CD14-positive monocyte (primary cell): ENCODE data around the gene RAPGEF2. TPM values are rescaled to one million over a fixed set of nuclear protein-coding genes. Genes with fewer than 3 reads are reported as not detected.

Source experiments
- DNase-seq, 3 donors: peaks; one replicate each; pipeline ENCODE4 v3.0.0-alpha.2; 2011 to 2022
- H2AFZ ChIP-seq: 2 replicates; pipeline ENCODE4 v1.6.0; 2012; ENCODE audit warnings: mild to moderate bottlenecking, low read depth, low read length, inconsistent platforms; ENCODE audit not compliant: insufficient read depth, poor library complexity, severe bottlenecking
- H3K27ac ChIP-seq, 2 donors: 1 replicate in 1 of 2; 2 replicates in 1 of 2; pipeline ENCODE4 v1.5.1; 2012 to 2013; ENCODE audit warnings: low read length in 2 of 2, control low read depth in 1 of 2, inconsistent platforms in 1 of 2, low read depth in 1 of 2, mild to moderate bottlenecking in 1 of 2
- H3K27me3 ChIP-seq, 2 donors: one replicate each; pipeline versions ENCODE4 v1.6.0 to v1.6.1; 2011 to 2013; ENCODE audit warnings: low read length in 2 of 2; ENCODE audit not compliant: control insufficient read depth in 2 of 2, insufficient read depth in 2 of 2
- H3K36me3 ChIP-seq, 2 donors: replicated peaks in 1 of 2; 1 replicate in 1 of 2; 2 replicates in 1 of 2; pipeline versions ENCODE4 v1.5.1 to v1.6.1; 2012 to 2013; ENCODE audit warnings: low read length in 2 of 2, control low read depth in 1 of 2, inconsistent platforms in 1 of 2, mild to moderate bottlenecking in 1 of 2; ENCODE audit not compliant: insufficient read depth in 2 of 2, control insufficient read depth in 1 of 2
- H3K4me1 ChIP-seq, 2 donors: 1 replicate in 1 of 2; 2 replicates in 1 of 2; pipeline versions ENCODE4 v1.5.1 to v1.6.1; 2012 to 2013; ENCODE audit warnings: low read length in 2 of 2, control low read depth in 1 of 2, inconsistent platforms in 1 of 2, mild to moderate bottlenecking in 1 of 2, moderate library complexity in 1 of 2; ENCODE audit not compliant: insufficient read depth in 2 of 2, control insufficient read depth in 1 of 2
- H3K4me2 ChIP-seq: replicated peaks from 2 replicates; pipeline ENCODE3; 2012; ENCODE audit warnings: low read length, moderate library complexity, mild to moderate bottlenecking; ENCODE audit not compliant: poor library complexity, severe bottlenecking; ENCODE audit errors: extremely low read depth
- H3K4me3 ChIP-seq, 3 experiments: fragments of 200-600 bp in 1 of 3; sonication (generic) in 1 of 3; replicated peaks in 1 of 3; 1 replicate in 2 of 3; 2 replicates in 1 of 3; pipeline ENCODE4 v1.5.1; 2011 to 2013; ENCODE audit warnings: low read length in 3 of 3, mild to moderate bottlenecking in 3 of 3, control low read depth in 2 of 3, low read depth in 2 of 3, inconsistent platforms in 1 of 3, moderate library complexity in 1 of 3
- H3K79me2 ChIP-seq: 2 replicates; pipeline ENCODE4 v1.6.0; 2012; ENCODE audit warnings: mild to moderate bottlenecking, control low read depth, inconsistent platforms, low read length, moderate library complexity; ENCODE audit not compliant: insufficient read depth
- H3K9ac ChIP-seq: 2 replicates; pipeline ENCODE4 v1.6.0; 2017; ENCODE audit warnings: low read length, mild to moderate bottlenecking; ENCODE audit not compliant: insufficient read depth, poor library complexity, severe bottlenecking
- H3K9me3 ChIP-seq, 2 donors: replicated peaks in 1 of 2; 1 replicate in 1 of 2; 2 replicates in 1 of 2; pipeline versions ENCODE4 v1.5.1 to v1.6.1; 2012 to 2013; ENCODE audit warnings: low read length in 2 of 2, control low read depth in 1 of 2; ENCODE audit not compliant: control insufficient read depth in 1 of 2, insufficient read depth in 1 of 2
- H4K20me1 ChIP-seq: 2 replicates; pipeline ENCODE4 v1.6.0; 2012; ENCODE audit warnings: mild to moderate bottlenecking, low read length, control low read depth, moderate library complexity; ENCODE audit not compliant: insufficient read depth
- H3K27ac Mint-ChIP-seq, 7 donors: one replicate each; pipeline ENCODE4 v1.8.0; 2020; ENCODE audit warnings: mild to moderate bottlenecking in 7 of 7, mixed read lengths in 7 of 7, moderate library complexity in 6 of 7, inconsistent platforms in 2 of 7
- H3K27me3 Mint-ChIP-seq, 3 donors: one replicate each; pipeline ENCODE4 v1.8.0; 2021 to 2022; ENCODE audit warnings: low read depth in 3 of 3, mild to moderate bottlenecking in 3 of 3, mixed read lengths in 3 of 3, moderate library complexity in 3 of 3, inconsistent platforms in 1 of 3
- H3K36me3 Mint-ChIP-seq, 2 donors: one replicate each; pipeline ENCODE4 v1.8.0; 2020; ENCODE audit warnings: mixed read lengths in 2 of 2, inconsistent platforms in 1 of 2, mild to moderate bottlenecking in 1 of 2
- H3K4me1 Mint-ChIP-seq: one replicate; pipeline ENCODE4 v1.8.0; 2020; ENCODE audit warnings: mild to moderate bottlenecking, mixed read lengths
- H3K4me3 Mint-ChIP-seq, 2 donors: one replicate each; pipeline ENCODE4 v1.8.0; 2020; ENCODE audit warnings: mild to moderate bottlenecking in 2 of 2, mixed read lengths in 2 of 2, moderate library complexity in 1 of 2
- H3K9me3 Mint-ChIP-seq, 7 donors: one replicate each; pipeline ENCODE4 v1.8.0; 2020 to 2022; ENCODE audit warnings: mixed read lengths in 7 of 7, mild to moderate bottlenecking in 6 of 7, moderate library complexity in 6 of 7, inconsistent platforms in 2 of 7
- CTCF ChIP-seq: fragments of 200-600 bp; IDR thresholded peaks from one replicate; pipeline ENCODE4 v1.8.0; 2022; ENCODE audit warnings: antibody characterized with exemption, mild to moderate bottlenecking
- WGBS: methylation state at CpG from one replicate; pipeline ENCODE4 v1.1.5; 2013; ENCODE audit warnings: missing lambda C conversion rate; ENCODE audit not compliant: insufficient coverage; 5-methylcytosine and 5-hydroxymethylcytosine counted together
- intact Hi-C, 2 donors: fragments of 100-400 bp; cut with micrococcal nuclease; formaldehyde crosslinking; loops; one replicate each; pipeline versions ENCODE4 v1.15.0 to v1.15.1; 2023
- polyA plus RNA-seq, 3 donors: library from polyadenylated mRNA; depleted of rRNA in 1 of 3; unstranded in 2 of 3; stranded (reverse) in 1 of 3; fragments of 300-500 nt in 2 of 3; fragments of >200 nt in 1 of 3; fragmentation: Illumina TruSeq in 2 of 3; gene quantifications; 1 replicate in 2 of 3; 2 replicates in 1 of 3; pipeline ENCODE4 v1.2.3, GENCODE V29; 2012 to 2021

The RAPGEF2 gene
- polyA plus RNA-seq, 3 donors, result 1.5 to 29.8 (median 2.0) TPM

GRCh38 chr4:159296061-159296460, 193.2 kb downstream of the RAPGEF2 start:
- H3K4me2 ChIP-seq, result no peak overlapping the region
- peaks cover 63% of the 10 kb centered on the region for H3K79me2 ChIP-seq
- no peak overlapping the region for H3K27ac ChIP-seq
- H3K4me3 Mint-ChIP-seq, result no peak overlapping the region
- H3K4me3 ChIP-seq, result no peak overlapping the region
- H3K9me3 ChIP-seq, result no peaks in the 10 kb centered on the region
- peaks cover 14% of the 10 kb centered on the region for H3K4me1 Mint-ChIP-seq
- H3K4me1 ChIP-seq, result peaks cover 3 to 9% of the 10 kb centered on the region in 2 donors
- DNase-seq, result peak in 1 of 3 donors; percentile 43
- intact Hi-C loops, result no loop called here
- no peaks in the 10 kb centered on the region for H3K36me3 ChIP-seq
- H3K9ac ChIP-seq, result no peak overlapping the region
- no peaks in the 10 kb centered on the region for H4K20me1 ChIP-seq
- peaks cover 0 to 2% (median 0%) of the 10 kb centered on the region in 3 donors for H3K27me3 Mint-ChIP-seq
- H3K36me3 Mint-ChIP-seq, result peaks cover 7 to 9% of the 10 kb centered on the region in 2 donors
- no peak overlapping the region for H2AFZ ChIP-seq
- TF ChIP-seq CTCF, result no peak
- no peaks in the 10 kb centered on the region for H3K27me3 ChIP-seq
- peaks cover 0 to 4% (median 0%) of the 10 kb centered on the region in 7 donors for H3K9me3 Mint-ChIP-seq
- no peak overlapping the region for H3K27ac Mint-ChIP-seq

GRCh38 chr4:159297091-159297490, 194.2 kb downstream of the RAPGEF2 start:
- Mint-ChIP-seq H3K9me3 (peaks cover 0 to 3% (median 0%) of the 10 kb centered on the region in 7 donors), H3K4me3 (no peak overlapping the region), H3K4me1 (peaks cover 13% of the 10 kb centered on the region), H3K27me3 (peaks cover 0 to 2% (median 0%) of the 10 kb centered on the region in 3 donors), H3K27ac (peak overlapping the region in 1 of 7 donors; percentile 46), H3K36me3 (peaks cover 4 to 5% of the 10 kb centered on the region in 2 donors)
- WGBS, result no CpG with 5 or more reads among the region's 4 CpGs
- H3K9ac ChIP-seq, result no peak overlapping the region
- intact Hi-C loops, result no loop called here
- no peak overlapping the region for H3K4me2 ChIP-seq
- no peaks in the 10 kb centered on the region for H3K36me3 ChIP-seq
- H3K27me3 ChIP-seq, result no peaks in the 10 kb centered on the region
- peaks cover 66% of the 10 kb centered on the region for H3K79me2 ChIP-seq
- no peak overlapping the region for H3K4me3 ChIP-seq
- no peak for DNase-seq
- H4K20me1 ChIP-seq, result no peaks in the 10 kb centered on the region
- H3K9me3 ChIP-seq, result no peaks in the 10 kb centered on the region
- no peak for TF ChIP-seq CTCF
- no peak overlapping the region for H2AFZ ChIP-seq
- H3K27ac ChIP-seq, result no peak overlapping the region
- H3K4me1 ChIP-seq, result peaks cover 3 to 9% of the 10 kb centered on the region in 2 donors
